Non-pigmented ciliary epithelial cell (primary cell): ENCODE results near the gene ACACB.

Experiments
- DNase-seq: peaks from one replicate; pipeline ENCODE4 v3.0.0-alpha.2; 2010; ENCODE audit warnings: low read depth

Gene ACACB

DNA sequence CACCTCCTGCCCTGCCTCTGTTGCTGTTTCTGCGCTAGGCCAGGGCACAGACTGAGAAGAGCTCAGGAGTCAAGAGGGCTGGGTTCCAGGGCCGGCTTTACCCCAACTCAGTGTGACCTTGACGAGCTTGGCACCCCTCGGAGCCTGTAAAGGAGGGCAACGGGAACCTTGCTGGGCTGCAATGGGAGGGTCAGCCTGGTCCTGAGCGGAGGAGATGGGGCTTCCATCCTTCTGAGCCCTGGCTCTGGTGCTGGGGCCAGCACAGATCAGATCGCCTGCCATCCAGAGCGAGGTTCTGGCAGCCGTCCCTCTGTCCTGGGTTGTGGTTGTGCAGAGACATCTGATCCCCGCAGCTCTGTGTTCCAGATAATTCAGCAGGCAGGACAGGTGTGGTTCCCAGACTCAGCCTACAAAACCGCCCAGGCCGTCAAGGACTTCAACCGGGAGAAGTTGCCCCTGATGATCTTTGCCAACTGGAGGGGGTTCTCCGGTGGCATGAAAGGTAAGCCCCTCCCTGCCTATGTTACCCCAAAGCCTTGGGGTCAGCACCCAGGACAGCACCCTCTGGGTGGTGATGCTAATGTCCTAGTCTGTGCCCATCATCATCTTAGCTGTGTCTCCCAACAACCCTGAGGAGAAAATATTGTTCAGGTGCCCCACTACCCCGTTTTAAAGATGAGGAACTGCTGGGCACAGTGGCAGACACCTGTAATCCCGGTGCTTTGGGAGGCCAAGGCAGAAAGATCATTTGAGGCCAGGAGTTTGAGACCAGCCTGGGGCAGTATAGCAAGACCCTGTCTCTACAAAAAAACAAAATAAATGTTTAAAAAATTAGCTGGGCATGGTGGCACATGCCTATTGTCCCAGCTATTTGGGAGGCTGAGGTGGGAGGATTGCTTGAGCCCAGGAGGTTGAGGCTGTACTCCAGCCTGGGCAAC is 142.5 kb downstream of the ACACB start:
- no peak for DNase-seq

DNA sequence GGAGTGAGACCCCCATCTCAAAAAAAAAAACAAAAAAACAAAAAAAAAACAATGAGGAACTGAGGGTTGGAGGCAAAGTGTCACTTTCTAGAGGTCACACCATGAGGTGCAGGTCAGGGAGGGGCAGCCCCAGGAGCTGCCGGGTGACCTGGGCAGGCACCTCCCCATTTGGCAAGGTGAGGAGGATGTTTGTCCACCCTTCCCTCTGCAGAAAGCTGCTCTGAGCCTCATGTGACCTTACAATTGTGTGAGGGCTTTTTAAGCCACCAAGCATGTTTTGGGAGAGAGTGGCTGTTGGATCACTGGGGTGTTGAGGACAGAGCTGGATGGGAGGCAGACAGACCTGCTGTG is 143.1 kb downstream of the ACACB start:
- DNase-seq, result no peak

DNA sequence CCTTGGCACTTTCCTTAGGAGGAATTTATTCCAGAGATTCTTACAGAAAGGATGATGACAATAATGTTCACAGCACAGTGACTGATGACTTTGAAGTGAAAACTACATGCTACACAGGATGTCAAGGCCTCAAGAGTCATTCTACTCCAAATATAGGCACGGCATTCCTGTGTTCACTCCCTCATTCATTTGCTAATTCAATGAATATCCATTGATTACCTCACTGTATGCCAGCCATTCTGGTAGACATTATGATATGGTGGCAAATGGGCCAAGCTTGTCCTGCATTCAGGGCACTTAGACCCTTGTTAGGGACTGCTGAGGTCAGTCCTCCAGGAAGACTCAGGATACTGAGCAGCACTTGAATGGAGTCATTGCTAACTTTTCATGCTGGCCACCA is 144.7 kb downstream of the ACACB start:
- no peak for DNase-seq

DNA sequence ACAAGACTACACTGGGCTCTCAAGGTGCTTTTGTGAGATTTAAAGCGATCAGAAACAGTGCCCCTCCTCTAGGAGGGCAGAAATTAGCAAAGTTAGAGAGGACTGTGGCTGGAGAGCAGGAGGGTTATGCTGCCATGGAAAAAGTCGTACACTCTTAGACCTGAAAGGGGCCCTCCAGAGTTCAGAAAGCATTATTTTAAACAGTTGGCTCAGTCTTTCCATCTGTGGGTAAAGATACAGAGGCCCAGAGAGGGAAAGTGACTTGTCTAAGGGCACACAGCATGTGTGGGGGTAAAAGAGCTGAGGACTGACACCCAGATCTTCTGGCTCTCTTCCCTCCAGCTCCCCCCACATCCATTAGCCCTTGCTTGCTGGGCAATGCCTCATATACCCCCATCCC is 145.6 kb downstream of the ACACB start:
- no peak for DNase-seq

DNA sequence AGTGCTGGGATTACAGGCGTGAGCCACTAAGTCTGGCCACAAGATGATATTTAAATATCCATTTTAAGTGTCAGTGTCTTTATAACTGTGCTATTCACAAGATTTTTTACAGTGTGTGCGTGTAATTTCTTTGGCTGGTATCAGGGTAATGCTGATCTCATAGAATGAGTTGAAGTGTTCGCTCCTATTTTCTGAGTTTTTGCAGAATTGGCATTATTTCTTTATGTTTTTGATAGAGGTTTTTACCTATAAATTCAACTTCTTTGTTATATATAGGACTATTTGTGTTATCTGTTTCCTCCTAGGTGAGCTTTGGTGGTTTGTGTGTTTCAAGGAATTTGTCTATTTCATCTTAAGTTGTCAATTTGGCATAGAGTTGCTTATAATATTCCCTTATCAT is 147.1 kb downstream of the ACACB start:
- no peak for DNase-seq

DNA sequence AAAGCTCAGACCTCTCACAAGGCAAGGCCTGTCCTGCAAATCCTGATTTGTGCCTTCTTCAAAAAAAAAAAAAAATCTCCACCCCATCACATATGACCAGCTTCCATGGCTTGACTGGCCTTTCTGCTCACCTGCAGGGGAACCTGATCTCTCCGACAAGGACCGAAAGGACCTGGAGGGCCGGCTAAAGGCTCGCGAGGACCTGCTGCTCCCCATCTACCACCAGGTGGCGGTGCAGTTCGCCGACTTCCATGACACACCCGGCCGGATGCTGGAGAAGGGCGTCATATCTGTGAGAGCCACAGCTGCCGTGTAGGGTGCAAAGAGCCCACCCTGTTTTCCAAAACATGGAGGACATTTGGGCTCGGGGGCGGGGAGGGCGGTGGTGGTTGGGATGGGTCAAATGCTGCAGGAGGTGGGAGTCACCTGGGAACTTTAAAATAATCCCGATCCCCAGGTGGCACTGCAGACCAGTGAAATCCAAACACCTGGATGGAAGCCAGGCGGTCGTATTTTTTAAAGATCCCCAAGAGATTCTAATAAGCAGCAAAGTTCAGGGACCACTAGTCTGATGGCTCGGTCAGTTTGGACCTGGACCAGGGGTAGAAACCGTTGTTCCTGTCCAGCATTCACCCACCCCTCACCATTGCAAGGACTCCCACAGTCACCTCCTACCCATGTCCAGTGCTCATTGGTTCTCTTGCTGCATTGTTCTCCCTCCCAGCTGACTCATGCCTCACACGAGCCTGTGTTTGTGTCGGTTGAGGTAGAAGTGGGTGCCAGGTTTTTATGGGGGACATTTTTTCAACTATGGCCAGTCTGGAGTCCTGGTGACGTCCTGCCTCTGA is 147.9 kb downstream of the ACACB start:
- peak; percentile 6 for DNase-seq

DNA sequence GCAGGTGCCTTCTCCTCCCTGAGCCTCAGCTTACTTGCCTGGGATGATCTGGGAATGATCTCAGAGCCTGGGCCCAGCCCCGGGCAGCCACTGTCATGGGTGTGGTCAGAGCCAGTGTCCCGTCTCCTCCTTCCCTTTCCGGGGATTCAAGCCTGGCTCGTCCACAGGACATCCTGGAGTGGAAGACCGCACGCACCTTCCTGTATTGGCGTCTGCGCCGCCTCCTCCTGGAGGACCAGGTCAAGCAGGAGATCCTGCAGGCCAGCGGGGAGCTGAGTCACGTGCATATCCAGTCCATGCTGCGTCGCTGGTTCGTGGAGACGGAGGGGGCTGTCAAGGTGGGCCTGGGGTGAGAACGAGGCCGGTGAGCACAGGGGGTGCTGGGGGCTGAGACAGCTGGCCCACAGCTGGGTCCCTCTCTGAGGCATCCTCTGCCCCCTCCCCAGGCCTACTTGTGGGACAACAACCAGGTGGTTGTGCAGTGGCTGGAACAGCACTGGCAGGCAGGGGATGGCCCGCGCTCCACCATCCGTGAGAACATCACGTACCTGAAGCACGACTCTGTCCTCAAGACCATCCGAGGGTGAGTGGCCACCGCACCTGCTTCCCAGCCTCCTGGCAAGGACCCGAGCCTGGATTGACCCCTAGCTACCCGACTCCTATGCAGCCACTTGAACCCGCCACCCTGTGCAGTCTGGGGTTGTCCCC is 148.7 kb downstream of the ACACB start:
- no peak for DNase-seq

DNA sequence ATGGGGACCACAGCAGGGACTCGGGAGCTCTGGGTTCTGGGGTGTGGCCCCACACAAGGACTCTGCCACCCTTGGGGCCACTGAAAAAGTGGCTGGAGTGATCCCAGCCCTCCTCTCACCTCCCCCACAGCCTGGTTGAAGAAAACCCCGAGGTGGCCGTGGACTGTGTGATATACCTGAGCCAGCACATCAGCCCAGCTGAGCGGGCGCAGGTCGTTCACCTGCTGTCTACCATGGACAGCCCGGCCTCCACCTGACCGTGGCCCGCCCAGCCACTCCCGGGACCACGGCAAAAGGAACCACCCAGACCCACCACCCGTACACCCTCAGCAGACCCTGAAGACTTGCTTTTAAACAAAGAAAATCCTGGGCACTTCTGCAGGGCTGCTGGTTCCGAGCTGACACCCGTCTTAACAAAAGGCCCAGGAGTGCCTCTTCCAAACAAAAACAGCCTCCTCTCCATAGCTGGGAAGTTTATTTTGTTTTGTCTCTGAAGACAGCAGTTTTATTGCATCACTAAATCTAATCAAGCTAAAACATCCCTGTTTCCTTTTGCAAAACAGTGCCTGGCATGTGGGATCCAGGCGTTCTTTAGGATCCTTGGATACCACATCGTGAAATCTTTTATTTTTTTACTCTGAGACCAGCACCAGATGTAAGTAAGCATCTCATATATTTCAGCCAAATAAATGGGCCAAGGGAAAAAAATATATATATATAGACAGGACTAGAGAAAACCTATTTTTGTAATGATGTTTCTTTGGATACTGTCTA is 149.9 kb downstream of the ACACB start:
- DNase-seq, result no peak

DNA sequence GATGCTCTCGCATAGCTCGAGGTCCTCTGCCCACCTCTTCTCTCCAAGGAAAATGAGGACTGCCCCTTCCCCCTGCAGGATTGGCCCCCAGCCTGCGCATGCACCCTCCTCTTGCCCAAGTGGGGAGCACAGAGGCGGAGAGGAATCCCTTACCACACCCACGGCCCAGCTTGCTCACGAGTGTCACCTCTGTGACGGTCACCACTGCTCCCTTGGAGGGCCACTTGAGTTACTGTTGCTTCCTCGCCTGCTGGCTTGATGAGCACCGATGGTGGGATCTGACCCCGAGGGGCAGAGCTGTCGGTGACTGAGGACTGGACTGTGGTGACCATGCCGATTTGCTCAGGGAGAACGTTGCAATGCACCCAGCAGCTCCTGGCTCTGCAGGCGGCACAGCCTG is 151.0 kb downstream of the ACACB start:
- no peak for DNase-seq

DNA sequence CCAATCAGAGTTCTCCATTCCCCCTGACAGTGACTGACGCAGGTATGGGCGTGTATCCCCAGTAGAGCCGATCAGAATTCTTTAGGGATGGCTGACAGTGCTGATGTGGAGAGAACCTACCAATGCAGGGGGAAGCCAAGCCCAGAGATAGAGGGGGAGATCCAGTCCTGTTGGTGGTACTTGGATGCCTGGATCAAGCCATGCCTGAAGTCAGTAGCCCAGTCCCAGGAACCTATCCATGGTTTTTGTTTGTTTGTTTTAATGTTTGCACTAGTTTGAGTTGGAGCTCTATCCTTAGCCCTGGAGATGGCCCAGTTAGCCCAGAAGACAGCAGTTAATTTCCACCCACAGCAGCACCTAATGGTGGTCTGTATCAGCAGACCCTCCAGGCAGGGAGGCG is 152.5 kb downstream of the ACACB start:
- DNase-seq, result no peak

DNA sequence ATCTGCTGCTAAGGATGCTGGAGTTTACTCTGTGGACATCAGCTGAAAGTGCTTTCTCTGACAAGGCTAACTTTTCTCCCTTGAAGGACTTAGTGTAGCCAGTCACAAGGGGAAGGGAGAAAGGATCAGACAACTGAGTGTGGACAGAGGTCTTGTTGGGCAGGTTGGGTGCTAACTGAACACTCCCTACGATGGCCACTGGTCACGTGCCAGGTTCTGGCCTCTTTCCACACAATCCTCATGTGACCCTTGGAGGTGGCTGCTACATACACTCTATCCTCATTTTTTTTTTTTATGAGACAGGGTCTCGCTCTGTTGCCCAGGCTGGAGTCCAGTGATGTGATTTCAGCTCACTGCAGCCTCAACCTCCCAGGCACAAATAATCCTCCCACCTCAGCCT is 153.0 kb downstream of the ACACB start:
- DNase-seq, result no peak

DNA sequence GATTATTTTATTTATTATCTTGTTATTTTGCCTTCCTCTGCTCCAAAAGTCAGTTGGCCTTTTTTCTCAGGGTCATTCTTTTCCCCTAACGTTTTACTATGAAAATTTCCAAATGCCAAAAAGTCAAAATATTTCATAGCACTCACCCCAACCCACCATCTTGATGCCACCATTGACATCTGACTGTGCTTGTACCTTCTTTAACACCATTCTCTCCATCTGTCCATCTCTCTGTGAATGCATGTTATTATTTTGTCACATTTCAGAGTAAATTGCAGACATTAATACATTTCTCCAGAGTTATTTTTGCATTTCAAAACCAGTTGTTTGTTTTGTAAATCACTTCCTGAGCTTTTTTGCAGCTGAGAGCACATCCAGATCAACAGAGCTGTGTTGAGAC is 154.1 kb downstream of the ACACB start:
- no peak for DNase-seq

DNA sequence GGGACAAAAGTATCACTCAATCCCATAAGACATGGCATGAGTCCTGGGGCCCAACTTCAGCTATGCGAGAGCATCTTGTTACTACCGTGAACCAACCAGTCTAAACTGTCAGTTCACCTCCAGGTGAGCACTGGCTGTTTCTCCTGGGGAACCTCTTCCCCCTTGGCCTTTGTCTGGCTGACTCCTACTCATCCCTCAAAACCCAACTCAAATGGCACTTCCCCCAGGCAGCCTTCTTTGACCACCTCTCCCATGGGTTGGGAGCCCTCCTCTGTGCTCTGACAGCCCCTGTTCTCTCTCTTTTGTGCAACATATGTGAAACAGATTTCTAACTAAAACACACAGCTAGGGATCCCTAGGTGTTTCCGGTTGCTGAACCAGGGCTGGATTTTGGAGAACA is 155.0 kb downstream of the ACACB start:
- no peak for DNase-seq

DNA sequence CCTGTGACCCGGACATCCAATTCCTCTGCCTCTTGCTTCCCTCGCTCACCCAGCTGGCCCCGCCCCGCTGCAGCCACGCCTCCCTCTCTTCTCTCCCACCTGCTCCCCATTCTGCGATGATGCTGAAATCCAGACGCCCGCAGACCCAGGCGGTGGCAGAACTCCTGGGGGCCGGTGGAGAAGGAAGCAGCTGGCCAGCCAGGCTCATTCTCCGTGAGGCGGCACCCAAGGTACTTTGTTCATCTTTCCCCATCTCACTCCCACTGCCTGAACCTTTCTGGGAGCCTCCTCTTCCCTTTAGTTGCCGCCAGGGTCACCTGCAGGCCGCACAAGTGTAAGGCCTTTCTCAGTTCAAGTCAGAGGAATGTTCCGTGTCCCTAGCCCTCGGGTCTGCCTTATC is 157.0 kb downstream of the ACACB start:
- no peak for DNase-seq

DNA sequence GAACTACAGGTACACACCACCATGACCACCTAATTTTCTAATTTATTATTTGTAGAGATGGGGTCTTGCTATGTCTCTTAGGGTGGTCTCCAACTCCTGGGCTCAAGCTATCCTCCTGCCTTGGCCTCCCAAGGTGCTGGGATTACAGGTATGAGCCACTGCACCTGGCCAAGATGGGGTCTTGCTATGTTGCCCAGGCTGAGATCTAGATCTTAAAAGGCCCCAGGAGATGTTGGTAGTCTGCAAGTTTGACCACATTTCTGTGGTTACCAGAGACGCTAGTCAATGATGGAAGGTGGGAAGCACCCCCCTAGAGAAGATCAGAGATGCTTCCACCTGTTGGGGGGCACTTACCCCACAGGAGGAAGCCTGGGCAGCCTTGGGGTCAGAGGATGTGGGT is 158.0 kb downstream of the ACACB start:
- no peak for DNase-seq

DNA sequence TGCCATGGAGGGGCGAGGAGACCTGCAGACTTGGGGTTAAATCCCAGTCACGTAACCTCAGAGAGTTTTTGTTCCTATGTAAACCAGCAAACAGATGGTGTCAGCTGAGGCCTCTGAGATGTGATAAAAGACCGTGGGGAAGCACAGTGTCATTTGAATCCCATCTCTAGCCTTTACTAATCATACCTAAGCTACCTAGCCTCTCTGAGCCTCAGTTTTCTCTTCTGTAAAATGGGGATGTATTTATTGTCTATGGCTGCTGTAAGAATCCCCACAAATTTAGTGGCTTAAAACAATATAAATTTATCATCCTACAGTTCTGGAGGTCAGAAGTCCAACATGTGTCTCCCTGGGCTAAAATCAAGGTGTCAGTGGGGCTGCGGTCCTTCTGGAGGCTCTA is 158.8 kb downstream of the ACACB start:
- no peak for DNase-seq

DNA sequence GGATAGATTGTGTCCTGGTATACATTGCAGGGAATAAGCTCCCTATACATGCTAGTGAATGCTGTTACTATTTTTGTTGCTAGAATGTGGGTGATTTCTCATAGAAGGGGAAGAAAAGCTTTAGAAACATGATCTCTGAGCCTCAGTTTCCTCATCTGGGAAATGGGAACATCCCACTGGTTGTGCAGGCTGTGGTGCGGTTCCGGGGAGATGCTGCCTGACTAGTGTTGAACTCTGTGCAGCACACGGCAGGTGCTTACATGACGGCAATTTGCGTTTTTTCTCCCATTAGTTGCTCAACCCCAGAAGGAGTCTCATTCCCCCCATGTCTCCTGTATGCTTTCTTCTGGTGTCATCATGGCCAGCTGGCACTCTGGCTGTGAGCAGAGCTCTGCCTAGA is 159.8 kb downstream of the ACACB start:
- DNase-seq, result no peak

DNA sequence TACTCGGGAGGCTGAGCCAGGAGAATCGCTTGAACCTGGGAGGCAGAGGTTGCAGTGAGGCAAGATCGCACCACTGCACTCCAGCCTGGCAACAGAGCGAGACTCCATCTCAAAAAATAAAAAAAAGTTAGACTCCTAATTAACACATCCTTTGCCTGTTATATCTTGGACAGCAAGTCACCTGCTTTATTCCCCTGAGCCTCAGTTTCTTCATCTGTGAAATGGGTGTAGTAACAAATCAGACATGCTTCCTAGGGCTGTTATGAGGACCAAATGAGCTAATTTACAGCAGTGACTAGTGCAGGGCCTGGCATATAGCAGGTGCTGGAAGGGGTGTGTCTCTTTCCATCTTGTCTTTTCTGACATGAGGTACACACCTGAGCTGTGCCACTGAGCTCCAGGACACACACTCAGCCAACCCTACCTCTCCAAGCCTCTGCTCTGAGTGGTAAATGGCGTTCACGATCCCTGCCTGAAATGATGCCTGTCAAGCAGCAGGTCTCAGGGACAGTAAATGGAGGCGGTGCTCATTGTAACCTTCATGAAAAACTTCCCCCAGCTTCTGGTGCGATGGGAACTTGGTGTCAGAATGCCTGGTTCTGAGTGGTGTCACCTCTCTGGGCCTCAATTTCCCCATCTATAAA is 161.0 kb downstream of the ACACB start:
- no peak for DNase-seq

DNA sequence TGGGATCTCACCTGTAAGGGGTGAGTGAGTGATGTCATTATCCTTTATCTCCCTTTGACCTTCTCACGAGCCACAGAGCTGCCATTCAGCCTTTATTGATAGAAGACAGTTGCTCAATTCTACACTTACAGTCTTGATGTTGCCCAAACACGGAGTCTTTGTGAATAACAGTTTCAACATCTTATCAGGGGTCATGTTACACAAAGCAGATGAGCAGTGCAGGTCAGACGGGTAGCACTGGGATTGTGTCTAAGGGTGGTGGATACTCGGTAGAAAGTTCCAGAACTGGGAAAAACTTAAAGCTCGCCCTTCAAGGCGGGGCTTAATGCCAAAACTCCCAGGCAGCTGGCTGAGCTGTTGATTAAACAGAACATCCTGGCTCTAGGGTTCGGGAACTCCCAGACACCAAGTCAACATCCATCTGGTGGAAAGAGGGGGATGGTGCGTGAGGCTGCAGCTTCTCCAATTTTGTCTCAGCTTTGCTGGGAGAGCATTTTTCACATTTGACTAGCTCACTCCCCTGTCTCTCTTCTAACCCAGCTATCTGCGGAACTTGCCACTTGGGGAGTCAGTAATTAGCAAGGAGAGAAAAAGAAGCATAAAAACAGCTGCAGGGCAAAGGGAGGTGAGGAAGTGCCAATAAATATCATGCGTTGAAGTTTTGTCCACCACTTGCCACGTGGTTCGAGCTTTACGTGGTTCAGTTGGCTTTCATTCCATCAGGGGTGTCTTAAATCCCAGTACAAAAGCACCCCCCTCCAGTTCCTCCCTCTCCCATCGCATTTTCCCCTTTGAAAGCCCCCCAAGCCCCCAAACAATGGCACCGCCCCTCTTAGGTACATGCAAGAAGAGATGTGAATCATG is 161.7 kb downstream of the ACACB start:
- no peak for DNase-seq

DNA sequence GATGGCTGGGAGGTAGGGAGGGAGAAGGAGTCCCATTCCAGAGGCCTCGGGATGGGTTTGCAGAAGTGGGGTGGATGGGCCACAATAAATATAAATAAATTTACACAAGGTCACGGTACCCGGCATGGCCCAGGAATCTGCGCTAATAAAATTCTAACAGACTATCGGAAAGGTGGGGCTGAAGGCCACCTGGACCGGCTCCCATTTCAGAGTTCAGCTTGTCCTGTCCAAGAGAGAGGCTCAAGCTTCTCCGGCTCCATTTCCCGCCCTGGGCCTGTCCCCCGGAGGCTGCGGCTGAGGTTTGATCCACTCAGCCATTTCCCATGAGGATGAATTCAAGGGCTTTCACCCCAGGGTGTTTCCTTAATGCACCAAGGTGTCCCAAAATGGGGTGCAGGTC is 162.5 kb downstream of the ACACB start:
- no peak for DNase-seq
